NB4 (cell line): ENCODE data around the gene RMI2.

ENCODE experiments used
- CTCF ChIP-seq: IDR thresholded peaks from one replicate; pipeline ENCODE4 v1.5.1; 2012; ENCODE audit warnings: low read depth, low read length
- POLR2A ChIP-seq: IDR thresholded peaks from 2 replicates; pipeline ENCODE4 v1.6.1; 2011; ENCODE audit warnings: mild to moderate bottlenecking; ENCODE audit not compliant: insufficient read length; ENCODE audit errors: extremely low read depth
- TF ChIP-seq, protein P1 (sequence below): IDR thresholded peaks from 2 replicates; pipeline ENCODE4 v1.6.1; 2011; ENCODE audit warnings: low read depth, low read length

GRCh38 chr16:11392041-11392581 is 46.9 kb downstream of the RMI2 start:
- TF ChIP-seq CTCF (no peak), POLR2A (no peak)
- TF ChIP-seq, protein P1, sequence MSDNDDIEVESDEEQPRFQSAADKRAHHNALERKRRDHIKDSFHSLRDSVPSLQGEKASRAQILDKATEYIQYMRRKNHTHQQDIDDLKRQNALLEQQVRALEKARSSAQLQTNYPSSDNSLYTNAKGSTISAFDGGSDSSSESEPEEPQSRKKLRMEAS, result no peak
